Measurements from ENCODE around the gene ANKDD1B.
A peak's percentile ranks its signal among the peaks of the same experiment; 100 is the strongest.

Gene ANKDD1B

DNA sequence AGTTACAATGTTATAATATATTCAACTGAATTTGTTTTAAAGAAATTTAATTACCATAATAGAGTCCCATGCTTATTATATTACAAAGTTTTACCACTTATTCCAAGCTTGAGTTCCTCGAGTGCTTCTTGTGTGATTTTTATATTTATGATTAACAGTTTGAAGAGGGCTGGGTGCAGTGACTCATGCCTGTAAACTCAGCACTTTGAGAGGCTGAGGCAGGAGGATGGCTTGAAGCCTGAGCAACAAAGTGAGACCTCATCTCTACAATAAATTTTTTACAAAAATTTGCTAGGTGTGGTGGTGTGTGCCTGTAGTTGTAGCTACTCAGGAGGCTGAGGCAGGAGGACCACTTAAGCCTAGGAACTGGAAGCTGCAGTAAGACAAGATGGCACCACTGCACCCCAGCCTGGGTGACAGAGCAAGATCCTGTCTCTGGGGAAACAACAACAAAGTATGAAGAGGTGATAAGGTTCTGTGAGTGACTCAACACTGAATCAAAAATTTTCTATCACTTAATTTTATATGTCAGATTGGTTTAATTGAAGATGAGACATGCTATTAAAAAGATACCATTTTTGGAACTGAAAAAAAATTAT is 96.8 kb downstream of the ANKDD1B start:
- DNase-seq: no peak

- DNase-seq: no peak
These were observed 99.4 kb downstream of the ANKDD1B start for GRCh38 chr5:75710637-75711036.

DNA sequence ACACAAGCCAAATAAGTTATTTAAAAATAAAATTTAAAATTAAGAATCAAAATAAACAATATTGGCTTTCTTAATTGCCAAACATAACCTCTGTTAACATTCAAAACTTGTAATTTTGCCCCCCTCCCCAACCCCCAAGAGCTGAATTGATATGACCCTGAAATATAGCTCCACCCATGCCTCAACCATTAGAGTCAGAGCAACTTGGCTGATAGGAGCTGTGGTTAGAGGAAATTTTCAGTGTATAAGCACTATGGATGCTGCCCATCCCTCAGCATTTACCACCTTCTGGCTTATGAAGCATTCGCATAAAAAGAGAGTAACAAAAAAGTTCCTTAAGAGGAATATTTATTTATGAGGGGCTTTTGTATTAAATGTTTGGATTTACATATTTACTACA is 99.9 kb downstream of the ANKDD1B start:
- DNase-seq: no peak

- DNase-seq: no peak
These were observed 100.8 kb downstream of the ANKDD1B start for GRCh38 chr5:75712091-75712490.

DNA sequence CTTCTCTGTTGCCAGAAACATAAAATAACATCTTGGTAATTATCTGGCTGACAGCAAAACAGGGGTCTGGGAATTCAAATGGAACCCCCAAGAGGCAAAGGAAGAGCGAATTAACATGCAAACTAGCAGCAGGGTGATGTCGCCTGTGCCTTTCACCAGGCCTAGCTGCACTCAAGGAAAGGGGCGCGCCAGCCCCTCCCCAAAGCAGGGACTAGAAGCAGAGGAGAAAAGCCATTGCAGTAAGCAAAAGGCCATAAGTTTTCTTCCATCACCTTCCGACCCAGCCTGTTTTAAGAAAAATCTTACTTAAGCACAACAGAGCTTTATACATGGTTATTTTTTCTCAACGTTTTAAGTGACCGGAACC is 105.4 kb downstream of the ANKDD1B start:
- no peak for DNase-seq

- DNase-seq: peak; percentile 99
These were observed 106.0 kb downstream of the ANKDD1B start, which contains the start of gene POC5 for GRCh38 chr5:75717082-75717922. TSS of gene POC5 (minus strand) at chr5:75717437. CDS start at chr5:75712937, 4,500 bp downstream.

DNA sequence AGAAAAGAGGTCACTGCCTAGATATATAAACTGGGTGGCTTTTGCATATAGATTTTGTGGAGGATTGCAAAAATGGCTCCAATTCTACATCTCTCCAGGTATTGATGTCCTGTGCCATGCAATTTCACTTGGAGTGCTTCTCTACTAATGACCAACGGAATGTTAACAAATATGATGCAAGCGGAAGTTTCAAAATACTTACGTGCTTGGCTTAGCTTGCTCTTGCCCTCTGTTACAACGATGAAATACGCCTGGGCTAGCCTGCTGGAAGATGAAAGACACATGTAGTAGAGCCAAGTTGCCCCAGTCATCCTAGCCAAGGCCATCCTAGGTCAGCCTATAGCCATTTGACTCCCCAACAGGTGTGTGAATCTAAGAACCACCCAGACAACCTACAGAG is 109.6 kb downstream of the ANKDD1B start:
- no peak for DNase-seq

Data from CD4-positive, alpha-beta T cell treated with Interleukin-21 for 1 hour (primary cell).